K562 (cell line): ENCODE measurements around the gene COX6B1. TPM values are rescaled to one million over a fixed set of nuclear protein-coding genes. Genes with fewer than 3 reads are reported as not detected.

Experiments
- ATF1 ChIP-seq, 2 experiments: fragments of 450-650 bp in 1 of 2; IDR thresholded peaks; 2 replicates each; pipeline ENCODE4 v1.6.1; 2016; ENCODE audit warnings: missing compliant biosample characterization in 1 of 2, missing genetic modification characterization in 1 of 2
- BRD4 ChIP-seq: fragments of 200-600 bp; sonication (generic); IDR thresholded peaks from 2 replicates; pipeline ENCODE4 v1.6.1; 2017; ENCODE audit warnings: inconsistent platforms
- DPF2 ChIP-seq: fragments of 450-650 bp; IDR thresholded peaks from 2 replicates; pipeline ENCODE4 v1.6.1; 2016
- GATA2 ChIP-seq: sonication (generic); formaldehyde crosslinking; IDR thresholded peaks from 2 replicates; pipeline ENCODE4 v1.4.0; 2020; ENCODE audit warnings: mild to moderate bottlenecking, missing genetic modification reagents
- GTF2A2 ChIP-seq: IDR thresholded peaks from 2 replicates; pipeline ENCODE4 v1.6.1; 2016; ENCODE audit warnings: mild to moderate bottlenecking, missing genetic modification characterization, missing compliant biosample characterization
- HNRNPLL ChIP-seq: fragments of 200-400 bp; formaldehyde crosslinking; IDR thresholded peaks from 2 replicates; pipeline ENCODE4 v1.6.1; 2017; ENCODE audit warnings: low read length, low read depth, mild to moderate bottlenecking; ENCODE audit not compliant: poor library complexity, severe bottlenecking
- MAFG ChIP-seq: fragments of 450-650 bp; conservative IDR thresholded peaks from 2 replicates; pipeline ENCODE4 v1.6.1; 2016; ENCODE audit warnings: missing genetic modification characterization, missing compliant biosample characterization
- PTTG1 ChIP-seq: fragments of 450-650 bp; IDR thresholded peaks from 2 replicates; pipeline ENCODE4 v1.6.1; 2016; ENCODE audit warnings: low read depth, mild to moderate bottlenecking, missing genetic modification characterization, missing compliant biosample characterization
- ZEB2 ChIP-seq: fragments of 450-650 bp; IDR thresholded peaks from 2 replicates; pipeline ENCODE4 v1.6.1; 2016
- ZNF76 ChIP-seq: fragments of 250-450 bp; sonication (Bioruptor Pico); IDR thresholded peaks from 2 replicates; pipeline ENCODE4 v1.4.0; 2020; ENCODE audit warnings: mild to moderate bottlenecking, moderate library complexity, borderline replicate concordance
- polyA plus RNA-seq, 8 experiments: library from polyadenylated mRNA; depleted of rRNA in 4 of 8; stranded (reverse) in 5 of 8; unstranded in 3 of 8; fragments of >200 nt; fragmentation: Nextera tagmentation in 2 of 8; fragmentation: Illumina TruSeq in 1 of 8; extraction: Ambion mirVana in 2 of 8; extraction: Trizol in 1 of 8; gene quantifications; 2 replicates each; pipeline versions ENCODE4 v1.2.1 to v1.2.3, GENCODE V29; 2011 to 2014; ENCODE audit warnings: inconsistent platforms in 1 of 8, missing spikeins in 1 of 8
- total RNA-seq, 7 experiments: library from RNA; depleted of rRNA in 6 of 7; stranded (reverse); fragments of >200 nt in 6 of 7; fragmentation: Illumina TruSeq in 2 of 7; extraction: Trizol in 2 of 7; gene quantifications; 2 replicates each; pipeline versions ENCODE4 v1.2.1 to v1.2.3, GENCODE V29; 2011 to 2021; ENCODE audit warnings: low replicate concordance in 1 of 7
- TF ChIP-seq, protein P1 (sequence below), 2 experiments: fragments of 450-650 bp; IDR thresholded peaks; 2 replicates each; pipeline ENCODE4 v1.6.1; 2016; ENCODE audit warnings: mild to moderate bottlenecking in 2 of 2, borderline replicate concordance in 1 of 2, low read depth in 1 of 2, moderate library complexity in 1 of 2
- TF ChIP-seq, protein P2 (sequence below): fragments of 450-650 bp; IDR thresholded peaks from one replicate; pipeline ENCODE4 v1.6.1; 2018; ENCODE audit warnings: mild to moderate bottlenecking, moderate library complexity; ENCODE audit not compliant: partially characterized antibody
- TF ChIP-seq, protein P3 (sequence below): sonication (generic); formaldehyde crosslinking; IDR thresholded peaks from 2 replicates; pipeline ENCODE4 v1.8.1; 2023; ENCODE audit warnings: mild to moderate bottlenecking, missing genetic modification reagents
- TF ChIP-seq, protein P4 (sequence below), 2 experiments: fragments of 450-650 bp; conservative IDR thresholded peaks; 2 replicates each; pipeline ENCODE4 v1.6.1; 2017; ENCODE audit warnings: mild to moderate bottlenecking in 2 of 2, moderate library complexity in 2 of 2

The COX6B1 gene
- total and polyA plus RNA-seq, 9 of the 15 experiments (the other 6 are each of a cell fraction or from before 2014, with no cell fraction given) = 777 to 2,393 (median 1,219) TPM

DNA sequence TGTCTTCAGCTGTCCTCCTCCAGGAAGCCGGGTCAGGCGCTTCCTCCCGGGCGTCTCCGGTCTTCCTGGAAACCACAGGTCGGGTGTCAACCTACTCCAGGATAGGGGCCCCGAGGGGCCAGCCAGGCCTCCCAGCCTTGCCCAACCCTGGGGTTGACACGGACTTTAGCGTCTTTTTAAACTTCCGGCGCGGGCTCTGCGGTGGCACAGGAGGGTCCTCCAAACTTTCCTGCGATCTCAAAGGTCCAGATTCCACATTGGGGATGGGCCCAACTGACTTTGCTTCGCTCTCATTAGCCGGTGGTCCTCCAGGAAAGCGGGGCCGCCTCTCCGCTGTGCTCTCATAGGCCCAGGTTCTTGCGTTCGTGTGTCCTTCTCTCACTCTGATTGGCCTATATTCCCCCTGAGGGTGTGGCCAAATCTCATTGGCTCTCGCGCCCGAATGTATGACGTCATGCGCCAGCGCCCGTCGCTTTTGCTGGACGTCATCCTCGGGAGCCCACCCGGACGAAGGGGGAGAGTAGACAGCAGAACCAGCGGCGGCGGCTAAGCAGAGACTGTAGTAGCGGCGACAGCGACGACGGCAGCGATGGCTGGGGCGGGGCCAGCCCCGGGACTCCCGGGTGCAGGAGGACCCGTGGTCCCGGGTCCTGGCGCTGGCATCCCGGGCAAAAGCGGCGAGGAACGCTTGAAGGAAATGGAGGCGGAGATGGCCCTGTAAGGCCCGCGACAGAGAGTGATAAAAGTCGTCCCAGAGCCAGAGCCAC is 19.4 kb upstream of the COX6B1 start, which contains the start of gene RBM42 (continued):
- peak; percentile 100 for TF ChIP-seq ATF1 (CRISPR knock-in tag; IDR thresholded peaks at IDR 0.05)
- TF ChIP-seq ATF1 (tag; IDR thresholded peaks at IDR 0.05) = peak; percentile 100
- TF ChIP-seq, protein P1, sequence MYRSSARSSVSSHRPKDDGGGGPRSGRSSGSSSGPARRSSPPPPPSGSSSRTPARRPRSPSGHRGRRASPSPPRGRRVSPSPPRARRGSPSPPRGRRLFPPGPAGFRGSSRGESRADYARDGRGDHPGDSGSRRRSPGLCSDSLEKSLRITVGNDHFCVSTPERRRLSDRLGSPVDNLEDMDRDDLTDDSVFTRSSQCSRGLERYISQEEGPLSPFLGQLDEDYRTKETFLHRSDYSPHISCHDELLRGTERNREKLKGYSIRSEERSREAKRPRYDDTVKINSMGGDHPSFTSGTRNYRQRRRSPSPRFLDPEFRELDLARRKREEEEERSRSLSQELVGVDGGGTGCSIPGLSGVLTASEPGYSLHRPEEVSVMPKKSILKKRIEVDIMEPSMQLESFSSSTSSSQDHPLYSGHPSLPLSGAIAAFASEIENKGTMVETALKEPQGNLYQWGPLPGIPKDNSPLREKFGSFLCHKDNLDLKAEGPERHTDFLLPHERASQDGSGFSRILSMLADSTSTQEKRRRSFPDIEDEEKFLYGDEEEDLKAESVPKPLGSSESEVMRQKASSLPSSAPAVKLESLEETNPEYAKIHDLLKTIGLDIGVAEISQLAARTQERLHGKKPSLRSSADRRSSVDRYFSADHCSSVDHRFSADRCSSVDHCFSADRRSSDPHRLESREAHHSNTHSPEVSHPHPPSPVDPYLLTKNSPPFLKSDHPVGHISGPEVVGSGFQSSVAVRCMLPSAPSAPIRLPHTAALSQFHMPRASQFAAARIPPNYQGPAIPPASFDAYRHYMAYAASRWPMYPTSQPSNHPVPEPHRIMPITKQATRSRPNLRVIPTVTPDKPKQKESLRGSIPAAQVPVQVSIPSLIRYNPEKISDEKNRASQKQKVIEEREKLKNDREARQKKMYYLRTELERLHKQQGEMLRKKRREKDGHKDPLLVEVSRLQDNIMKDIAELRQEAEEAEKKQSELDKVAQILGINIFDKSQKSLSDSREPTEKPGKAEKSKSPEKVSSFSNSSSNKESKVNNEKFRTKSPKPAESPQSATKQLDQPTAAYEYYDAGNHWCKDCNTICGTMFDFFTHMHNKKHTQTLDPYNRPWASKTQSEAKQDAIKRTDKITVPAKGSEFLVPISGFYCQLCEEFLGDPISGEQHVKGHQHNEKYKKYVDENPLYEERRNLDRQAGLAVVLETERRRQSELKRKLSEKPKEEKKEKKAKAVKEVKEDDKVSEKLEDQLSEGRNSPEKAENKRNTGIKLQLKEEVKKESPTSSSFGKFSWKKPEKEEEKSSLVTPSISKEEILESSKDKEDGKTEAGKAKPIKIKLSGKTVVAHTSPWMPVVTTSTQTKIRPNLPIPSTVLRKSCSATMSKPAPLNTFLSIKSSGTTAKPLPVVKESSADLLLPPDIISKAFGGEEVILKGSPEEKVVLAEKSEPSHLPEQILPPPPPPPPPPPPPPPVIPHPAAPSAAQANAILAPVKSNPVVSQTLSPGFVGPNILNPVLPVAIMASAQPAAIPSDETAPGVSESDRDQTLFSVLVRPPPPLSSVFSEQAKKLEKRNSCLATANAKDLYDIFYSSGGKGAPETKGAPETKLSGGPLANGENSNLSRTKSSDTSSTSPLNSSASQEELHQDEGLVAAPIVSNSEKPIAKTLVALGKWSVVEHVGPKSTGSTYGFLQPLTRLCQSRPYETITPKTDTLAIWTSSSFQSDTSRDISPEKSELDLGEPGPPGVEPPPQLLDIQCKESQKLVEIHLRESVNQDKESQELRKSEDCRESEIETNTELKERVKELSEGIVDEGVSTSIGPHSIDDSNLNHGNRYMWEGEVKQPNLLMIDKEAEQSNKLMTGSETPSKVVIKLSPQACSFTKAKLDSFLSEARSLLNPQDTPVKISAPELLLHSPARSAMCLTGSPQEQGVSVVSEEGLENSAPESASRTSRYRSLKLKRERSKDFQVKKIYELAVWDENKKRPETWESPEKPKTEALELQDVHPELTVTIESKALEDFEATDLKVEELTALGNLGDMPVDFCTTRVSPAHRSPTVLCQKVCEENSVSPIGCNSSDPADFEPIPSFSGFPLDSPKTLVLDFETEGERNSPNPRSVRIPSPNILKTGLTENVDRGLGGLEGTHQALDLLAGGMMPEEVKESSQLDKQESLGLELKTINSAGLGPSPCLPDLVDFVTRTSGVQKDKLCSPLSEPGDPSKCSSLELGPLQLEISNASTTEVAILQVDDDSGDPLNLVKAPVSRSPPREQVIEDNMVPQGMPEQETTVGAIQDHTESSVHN (IDR thresholded peaks at IDR 0.05; ENCODE audit: borderline replicate concordance in 1 of 2, low read depth in 1 of 2) = no peak
- TF ChIP-seq, protein P2, sequence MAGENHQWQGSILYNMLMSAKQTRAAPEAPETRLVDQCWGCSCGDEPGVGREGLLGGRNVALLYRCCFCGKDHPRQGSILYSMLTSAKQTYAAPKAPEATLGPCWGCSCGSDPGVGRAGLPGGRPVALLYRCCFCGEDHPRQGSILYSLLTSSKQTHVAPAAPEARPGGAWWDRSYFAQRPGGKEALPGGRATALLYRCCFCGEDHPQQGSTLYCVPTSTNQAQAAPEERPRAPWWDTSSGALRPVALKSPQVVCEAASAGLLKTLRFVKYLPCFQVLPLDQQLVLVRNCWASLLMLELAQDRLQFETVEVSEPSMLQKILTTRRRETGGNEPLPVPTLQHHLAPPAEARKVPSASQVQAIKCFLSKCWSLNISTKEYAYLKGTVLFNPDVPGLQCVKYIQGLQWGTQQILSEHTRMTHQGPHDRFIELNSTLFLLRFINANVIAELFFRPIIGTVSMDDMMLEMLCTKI = no peak
- TF ChIP-seq, protein P3, sequence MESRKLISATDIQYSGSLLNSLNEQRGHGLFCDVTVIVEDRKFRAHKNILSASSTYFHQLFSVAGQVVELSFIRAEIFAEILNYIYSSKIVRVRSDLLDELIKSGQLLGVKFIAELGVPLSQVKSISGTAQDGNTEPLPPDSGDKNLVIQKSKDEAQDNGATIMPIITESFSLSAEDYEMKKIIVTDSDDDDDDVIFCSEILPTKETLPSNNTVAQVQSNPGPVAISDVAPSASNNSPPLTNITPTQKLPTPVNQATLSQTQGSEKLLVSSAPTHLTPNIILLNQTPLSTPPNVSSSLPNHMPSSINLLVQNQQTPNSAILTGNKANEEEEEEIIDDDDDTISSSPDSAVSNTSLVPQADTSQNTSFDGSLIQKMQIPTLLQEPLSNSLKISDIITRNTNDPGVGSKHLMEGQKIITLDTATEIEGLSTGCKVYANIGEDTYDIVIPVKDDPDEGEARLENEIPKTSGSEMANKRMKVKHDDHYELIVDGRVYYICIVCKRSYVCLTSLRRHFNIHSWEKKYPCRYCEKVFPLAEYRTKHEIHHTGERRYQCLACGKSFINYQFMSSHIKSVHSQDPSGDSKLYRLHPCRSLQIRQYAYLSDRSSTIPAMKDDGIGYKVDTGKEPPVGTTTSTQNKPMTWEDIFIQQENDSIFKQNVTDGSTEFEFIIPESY (CRISPR knock-in tag) = peak; percentile 26; the same call in 1 of the 2 replicates
- no peak for TF ChIP-seq HNRNPLL
- TF ChIP-seq PTTG1 (tag) = no peak
- TF ChIP-seq ZEB2 = no peak
- TF ChIP-seq GATA2 = no peak
- TF ChIP-seq GTF2A2 (tag) = no peak
- no peak for TF ChIP-seq DPF2
- TF ChIP-seq BRD4 = peak; percentile 55; the same call in 1 of the 2 replicates
- no peak for TF ChIP-seq ZNF76 (CRISPR knock-in tag)
- TF ChIP-seq, protein P4, sequence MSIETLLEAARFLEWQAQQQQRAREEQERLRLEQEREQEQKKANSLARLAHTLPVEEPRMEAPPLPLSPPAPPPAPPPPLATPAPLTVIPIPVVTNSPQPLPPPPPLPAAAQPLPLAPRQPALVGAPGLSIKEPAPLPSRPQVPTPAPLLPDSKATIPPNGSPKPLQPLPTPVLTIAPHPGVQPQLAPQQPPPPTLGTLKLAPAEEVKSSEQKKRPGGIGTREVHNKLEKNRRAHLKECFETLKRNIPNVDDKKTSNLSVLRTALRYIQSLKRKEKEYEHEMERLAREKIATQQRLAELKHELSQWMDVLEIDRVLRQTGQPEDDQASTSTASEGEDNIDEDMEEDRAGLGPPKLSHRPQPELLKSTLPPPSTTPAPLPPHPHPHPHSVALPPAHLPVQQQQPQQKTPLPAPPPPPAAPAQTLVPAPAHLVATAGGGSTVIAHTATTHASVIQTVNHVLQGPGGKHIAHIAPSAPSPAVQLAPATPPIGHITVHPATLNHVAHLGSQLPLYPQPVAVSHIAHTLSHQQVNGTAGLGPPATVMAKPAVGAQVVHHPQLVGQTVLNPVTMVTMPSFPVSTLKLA (conservative IDR thresholded peaks at IDR 0.05) = peak; percentile 80 to 93
- TF ChIP-seq MAFG = no peak
